GM13976 (cell line): Measurements from ENCODE around the gene FAM110D.

Experiments
- DNase-seq: peaks from one replicate; pipeline ENCODE4 v3.0.0; 2012; ENCODE audit warnings: low spot score
- in situ Hi-C: fragments of 300-500 bp; cut with MboI; formaldehyde crosslinking; loops from one replicate; pipeline ENCODE4 v1.12.0; 2022; ENCODE audit warnings: low sequenced_read_pairs, mixed read lengths, inconsistent platforms; ENCODE audit not compliant: unreplicated experiment
- TF ChIP-seq, protein P1 (sequence below): IDR thresholded peaks from 2 replicates; pipeline ENCODE4 v1.5.1; 2012; ENCODE audit warnings: borderline replicate concordance, mild to moderate bottlenecking; ENCODE audit not compliant: insufficient read depth; ENCODE audit errors: extremely low read depth, missing control alignments, control extremely low read depth

FAM110D gene

DNA sequence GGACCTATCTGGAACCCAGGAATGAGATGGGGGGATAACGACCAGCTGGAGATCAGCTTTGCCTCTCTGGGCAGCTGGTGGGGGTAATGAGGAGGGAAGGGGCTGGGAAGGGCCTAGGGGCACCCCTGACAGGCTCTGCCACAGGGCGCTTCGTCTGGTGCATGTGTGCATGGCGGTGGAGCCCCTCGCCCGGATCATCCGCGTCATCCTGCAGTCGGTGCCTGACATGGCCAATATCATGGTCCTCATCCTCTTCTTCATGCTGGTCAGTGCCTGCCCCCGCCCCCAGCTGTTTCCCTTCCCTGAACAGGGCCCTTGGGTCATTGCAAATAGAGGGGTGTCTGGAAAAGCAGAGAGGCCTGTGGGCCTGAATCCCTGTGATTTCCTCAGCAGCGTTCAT, 38.9 kb downstream of the FAM110D start:
- TF ChIP-seq, protein P1, sequence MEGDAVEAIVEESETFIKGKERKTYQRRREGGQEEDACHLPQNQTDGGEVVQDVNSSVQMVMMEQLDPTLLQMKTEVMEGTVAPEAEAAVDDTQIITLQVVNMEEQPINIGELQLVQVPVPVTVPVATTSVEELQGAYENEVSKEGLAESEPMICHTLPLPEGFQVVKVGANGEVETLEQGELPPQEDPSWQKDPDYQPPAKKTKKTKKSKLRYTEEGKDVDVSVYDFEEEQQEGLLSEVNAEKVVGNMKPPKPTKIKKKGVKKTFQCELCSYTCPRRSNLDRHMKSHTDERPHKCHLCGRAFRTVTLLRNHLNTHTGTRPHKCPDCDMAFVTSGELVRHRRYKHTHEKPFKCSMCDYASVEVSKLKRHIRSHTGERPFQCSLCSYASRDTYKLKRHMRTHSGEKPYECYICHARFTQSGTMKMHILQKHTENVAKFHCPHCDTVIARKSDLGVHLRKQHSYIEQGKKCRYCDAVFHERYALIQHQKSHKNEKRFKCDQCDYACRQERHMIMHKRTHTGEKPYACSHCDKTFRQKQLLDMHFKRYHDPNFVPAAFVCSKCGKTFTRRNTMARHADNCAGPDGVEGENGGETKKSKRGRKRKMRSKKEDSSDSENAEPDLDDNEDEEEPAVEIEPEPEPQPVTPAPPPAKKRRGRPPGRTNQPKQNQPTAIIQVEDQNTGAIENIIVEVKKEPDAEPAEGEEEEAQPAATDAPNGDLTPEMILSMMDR: no peak
- in situ Hi-C loops: no loop called here
- no peak for DNase-seq

DNA sequence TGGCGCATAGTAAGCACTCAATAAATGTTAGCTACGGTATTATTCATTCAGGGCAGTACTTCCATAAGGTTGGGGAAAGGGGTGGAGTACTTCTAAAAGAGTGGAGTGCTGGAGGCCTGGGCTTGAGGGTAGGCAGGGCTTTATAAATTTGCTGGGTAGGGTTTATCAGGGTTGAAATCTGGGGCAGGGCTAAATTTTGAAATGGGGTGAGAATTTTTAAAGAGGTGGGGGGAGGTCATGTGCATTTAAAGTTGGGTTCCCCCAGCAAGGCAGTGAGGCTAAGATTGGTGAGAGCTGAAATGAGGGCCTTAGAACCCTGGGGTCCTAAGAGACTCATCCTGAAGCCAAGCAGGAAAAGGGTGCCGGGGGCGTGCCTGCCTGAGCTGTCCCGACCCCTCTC, 41.5 kb downstream of the FAM110D start:
- TF ChIP-seq, protein P1: no peak
- in situ Hi-C loops: no loop called here
- DNase-seq: no peak

DNA sequence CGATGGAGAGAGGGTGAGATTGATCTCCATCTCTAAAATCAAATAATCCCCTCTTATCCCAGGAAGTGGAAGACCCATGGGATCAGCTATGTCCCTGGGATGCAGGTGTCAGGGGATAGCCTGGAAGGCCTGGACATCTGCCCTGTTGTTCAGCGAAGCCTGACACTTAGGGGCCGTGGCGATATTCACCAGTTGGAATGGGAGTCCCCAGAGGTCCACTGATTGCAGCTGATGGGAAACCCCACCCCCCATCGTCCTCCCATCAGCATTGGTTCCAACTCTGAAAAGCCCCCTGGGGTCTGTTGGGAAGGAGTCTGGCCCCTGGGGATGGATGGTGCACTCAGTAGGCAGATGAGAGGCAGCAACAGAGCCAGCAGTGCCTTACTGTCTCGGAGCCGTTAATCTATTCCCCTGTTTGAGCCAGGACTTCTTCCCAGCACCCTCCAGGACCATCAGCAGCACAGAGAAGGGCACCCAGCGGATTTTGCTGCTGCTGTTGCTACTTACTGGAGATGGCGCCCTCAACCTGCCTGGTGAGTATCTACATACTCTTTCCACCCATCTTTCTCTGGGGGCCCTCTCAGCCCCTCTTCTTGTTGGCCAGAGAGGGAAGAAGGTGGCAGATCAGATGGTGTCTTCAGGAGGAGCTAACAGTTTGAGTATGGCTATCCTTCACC, 44.9 kb downstream of the FAM110D start:
- in situ Hi-C loops: no loop called here
- TF ChIP-seq, protein P1: no peak
- no peak for DNase-seq

DNA sequence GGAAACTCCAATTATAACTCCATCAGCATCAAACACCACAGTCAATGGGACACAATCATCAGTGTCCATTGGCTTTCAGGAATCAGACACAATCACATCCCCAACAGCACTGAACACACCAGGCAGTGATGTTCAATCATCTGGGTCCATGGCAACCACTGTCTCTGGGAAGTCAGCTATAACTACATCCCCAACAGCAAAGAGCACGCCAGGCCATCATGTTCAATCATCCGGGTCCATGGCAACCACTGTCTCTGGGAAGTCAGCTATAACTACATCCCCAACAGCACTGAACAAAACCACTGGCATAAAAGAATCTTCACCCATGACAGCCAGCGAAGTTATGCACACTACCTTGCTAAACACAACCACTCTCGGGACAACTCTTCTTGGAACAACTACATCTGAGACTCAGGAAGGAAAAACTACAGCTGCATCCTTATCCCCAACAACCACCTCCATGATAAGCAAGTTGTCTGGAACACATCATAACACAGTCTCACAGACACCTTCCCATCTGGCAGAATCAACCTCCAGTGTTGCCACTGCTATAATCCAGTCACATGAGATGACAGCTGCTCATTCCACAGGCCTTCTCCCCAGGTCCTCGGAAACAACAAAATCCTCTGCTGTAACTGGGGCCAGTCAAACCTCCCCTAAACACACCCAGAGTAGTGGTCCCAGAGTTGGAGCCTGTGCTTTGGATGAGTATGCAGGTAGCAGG, 51.4 kb downstream of the FAM110D start:
- in situ Hi-C loops: no loop called here
- TF ChIP-seq, protein P1: no peak
- no peak for DNase-seq

DNA sequence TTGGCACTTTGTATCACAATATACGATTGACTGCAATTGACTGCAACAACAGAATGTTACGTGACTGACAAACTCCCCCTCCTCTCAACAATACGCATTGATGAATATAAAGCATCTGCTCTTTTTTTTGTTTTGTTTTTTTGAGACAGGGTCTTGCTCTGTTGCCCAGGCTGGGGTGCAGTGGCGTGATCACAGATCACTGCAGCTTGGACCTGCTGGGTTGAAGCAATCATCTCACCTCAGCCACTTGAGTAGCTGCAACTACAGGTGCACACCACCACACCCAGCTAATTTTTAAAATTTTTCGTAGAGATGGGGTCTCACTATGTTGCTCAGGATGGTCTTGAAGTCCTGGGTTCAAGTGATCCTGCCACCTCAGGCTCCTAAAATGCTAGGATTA, 53.8 kb downstream of the FAM110D start:
- in situ Hi-C loops: no loop called here
- no peak for DNase-seq
- TF ChIP-seq, protein P1: no peak

DNA sequence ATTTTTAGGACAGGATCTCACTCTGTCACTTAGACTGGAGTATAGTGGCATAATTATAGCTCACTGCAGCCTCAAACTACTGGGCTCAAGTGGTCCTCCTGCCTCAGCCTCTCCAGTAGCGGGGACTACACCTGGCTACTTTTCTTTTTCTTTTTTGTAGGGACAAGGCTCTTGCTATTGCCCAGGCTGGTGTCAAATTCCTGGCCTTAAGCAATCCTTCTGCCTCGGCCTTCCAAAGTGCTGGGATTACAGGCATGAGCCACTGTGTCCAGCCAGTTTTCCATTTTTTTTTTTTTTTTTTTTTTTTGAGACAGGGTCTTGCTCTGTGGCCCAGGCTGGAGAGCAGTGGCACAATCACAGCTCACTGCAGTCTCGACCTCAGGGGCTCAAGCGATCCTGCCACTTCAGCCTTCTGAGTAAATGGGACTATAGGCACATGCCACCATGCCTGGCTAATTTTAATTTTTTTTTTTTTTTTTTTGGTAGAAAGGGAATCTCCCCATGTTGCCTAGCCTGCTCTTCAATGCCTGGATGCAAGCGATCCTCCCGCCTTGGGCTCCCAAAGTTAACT, 54.5 kb downstream of the FAM110D start:
- in situ Hi-C loops: no loop called here

More for the DNA sequence above, 54.5 kb downstream of the FAM110D start:
- no peak for DNase-seq
- TF ChIP-seq, protein P1: no peak
